Endothelial cell of umbilical vein (primary cell): Measurements from ENCODE around the gene RWDD4. TPM values are rescaled to one million over a fixed set of nuclear protein-coding genes. Genes with fewer than 3 reads are reported as not detected.

ENCODE experiments used
- BruUV-seq: library from RNA; stranded (reverse); fragments of 400-500 nt; replicated peaks from 2 replicates; lab custom pipeline; 2021; lab: Mats Ljungman, UMichigan
- CTCF ChIA-PET: fragments of 300-600, 350-600 bp; sonication (Branson Sonifier 250); formaldehyde crosslinking; loops from one replicate; lab custom pipeline; 2021; ENCODE audit warnings: antibody characterized with exemption, inconsistent platforms; lab: Charles Lee
- POLR2A ChIA-PET: fragments of 300-600, 350-600 bp; sonication (Branson Sonifier 250); formaldehyde crosslinking; loops from one replicate; lab custom pipeline; 2021; ENCODE audit warnings: antibody characterized with exemption, inconsistent platforms; lab: Charles Lee
- DNase-seq: peaks from one replicate; pipeline ENCODE4 v3.0.0-alpha.2; 2011; ENCODE audit warnings: low read depth, low spot score
- FAIRE-seq: peaks from 2 replicates; lab custom pipeline; 2011; peaks lifted over from hg19 to GRCh38; lab: Jason Lieb, UNC
- H2AFZ ChIP-seq: 2 replicates; pipeline ENCODE4 v1.6.0; 2012; ENCODE audit warnings: low read depth, low read length, control low read depth, inconsistent platforms
- H3K27ac ChIP-seq: 2 replicates; pipeline ENCODE4 v1.5.1; 2011; ENCODE audit warnings: low read depth, mild to moderate bottlenecking, control low read depth, low read length, moderate library complexity; ENCODE audit not compliant: insufficient read depth
- H3K27me3 ChIP-seq, 2 experiments: 2 replicates each; pipeline versions ENCODE4 v1.6.0 to v1.6.1; 2011; ENCODE audit warnings: low read length in 2 of 2, mixed read lengths in 1 of 2; ENCODE audit not compliant: control insufficient read depth in 2 of 2, insufficient read depth in 2 of 2
- H3K36me3 ChIP-seq, 2 experiments: 2 replicates in 1 of 2; 3 replicates in 1 of 2; pipeline ENCODE4 v1.5.1; 2011; ENCODE audit warnings: low read length in 2 of 2, mild to moderate bottlenecking in 1 of 2, moderate library complexity in 1 of 2; ENCODE audit not compliant: control insufficient read depth in 2 of 2, insufficient read depth in 2 of 2; ENCODE audit errors: extremely low read depth in 1 of 2
- H3K4me1 ChIP-seq: 3 replicates; pipeline ENCODE4 v1.5.1; 2011; ENCODE audit warnings: mild to moderate bottlenecking, low read length; ENCODE audit not compliant: control insufficient read depth, insufficient read depth; ENCODE audit errors: extremely low read depth
- H3K4me2 ChIP-seq: 2 replicates; pipeline ENCODE4 v1.6.1; 2011; ENCODE audit warnings: low read length, control low read depth, mixed read lengths; ENCODE audit not compliant: insufficient read depth
- H3K4me3 ChIP-seq, 3 experiments: fragments of 200-600 bp in 1 of 3; sonication (generic), shearing (Covaris generic) in 1 of 3; replicated peaks in 1 of 3; 2 replicates each; pipeline ENCODE4 v1.5.1; 2011 to 2016; ENCODE audit warnings: control low read depth in 3 of 3, low read length in 3 of 3, mild to moderate bottlenecking in 2 of 3, inconsistent platforms in 1 of 3, low read depth in 1 of 3, moderate library complexity in 1 of 3; ENCODE audit not compliant: insufficient read depth in 1 of 3
- H3K79me2 ChIP-seq: 2 replicates; pipeline ENCODE4 v1.6.0; 2012; ENCODE audit warnings: low read length, inconsistent platforms; ENCODE audit not compliant: control insufficient read depth, insufficient read depth
- H3K9ac ChIP-seq: replicated peaks from 2 replicates; pipeline ENCODE3; 2011; ENCODE audit warnings: low read length, control low read depth; ENCODE audit not compliant: insufficient read depth; ENCODE audit errors: extremely low read depth
- H3K9me1 ChIP-seq: replicated peaks from 3 replicates; pipeline ENCODE4 v1.6.0; 2011; ENCODE audit warnings: mild to moderate bottlenecking, low read length; ENCODE audit not compliant: control insufficient read depth, insufficient read depth; ENCODE audit errors: extremely low read depth
- H3K9me3 ChIP-seq: replicated peaks from 2 replicates; pipeline ENCODE4 v1.5.1; 2012; ENCODE audit warnings: low read length, inconsistent platforms; ENCODE audit not compliant: control insufficient read depth, insufficient read depth
- H4K20me1 ChIP-seq: replicated peaks from 2 replicates; pipeline ENCODE3; 2011; ENCODE audit warnings: mild to moderate bottlenecking, low read length; ENCODE audit not compliant: control insufficient read depth, insufficient read depth; ENCODE audit errors: extremely low read depth
- CTCF ChIP-seq, 2 donors: IDR thresholded peaks; 1 replicate in 1 of 2; 2 replicates in 1 of 2; pipeline ENCODE4 v1.5.1; 2011; ENCODE audit warnings: low read length in 2 of 2, mild to moderate bottlenecking in 2 of 2, moderate library complexity in 2 of 2, control low read depth in 1 of 2, inconsistent platforms in 1 of 2, low read depth in 1 of 2; ENCODE audit not compliant: insufficient read depth in 1 of 2; ENCODE audit errors: extremely low read depth in 1 of 2
- FOS ChIP-seq: IDR thresholded peaks from 2 replicates; pipeline ENCODE4 v1.6.1; 2011; ENCODE audit warnings: mild to moderate bottlenecking, low read length, moderate library complexity, borderline replicate concordance; ENCODE audit not compliant: insufficient read depth
- POLR2A ChIP-seq: IDR thresholded peaks from 2 replicates; pipeline ENCODE4 v1.6.1; 2012; ENCODE audit warnings: low read depth, mild to moderate bottlenecking, control low read depth, low read length
- POLR2AphosphoS5 ChIP-seq: IDR thresholded peaks from 2 replicates; pipeline ENCODE4 v1.6.1; 2012; ENCODE audit warnings: low read depth, mild to moderate bottlenecking, control low read depth, low read length, moderate library complexity; ENCODE audit not compliant: insufficient read depth
- dilution Hi-C: fragments of 300-500 bp; cut with MboI; formaldehyde crosslinking; loops from one replicate; pipeline ENCODE4 v1.15.0; 2019; ENCODE audit warnings: low sequenced_read_pairs; ENCODE audit not compliant: extremely low pct_ligation_motif_present
- intact Hi-C: fragments of 100-400 bp; cut with micrococcal nuclease; formaldehyde crosslinking; loops from one replicate; pipeline ENCODE4 v1.10.0; 2022
- polyA plus RNA-seq, 4 experiments: library from polyadenylated mRNA; depleted of rRNA in 3 of 4; stranded (reverse) in 3 of 4; unstranded in 1 of 4; fragments of >200 nt; gene quantifications; 2 replicates each; pipeline versions ENCODE4 v1.2.1 to v1.2.3, GENCODE V29; 2011 to 2012; ENCODE audit warnings: missing spikeins in 1 of 4
- total RNA-seq: library from RNA; stranded (reverse); gene quantifications from 2 replicates; pipeline ENCODE4 v1.2.3, GENCODE V29; 2021

RWDD4 gene
- total and polyA plus RNA-seq, 2 donors (not counting 3 experiments of a cell fraction or from before 2014, with no cell fraction given) = 4.9 to 16.6 TPM

GRCh38 chr4:183612329-183613250, 46.4 kb downstream of the RWDD4 start:
- no peak overlapping the region for H3K27ac ChIP-seq
- no peaks in the 10 kb centered on the region for H3K4me1 ChIP-seq
- ChIA-PET POLR2A (no interaction called here), CTCF (no interaction called here)
- no peaks in the 10 kb centered on the region for H3K9me1 ChIP-seq
- no peak for TF ChIP-seq POLR2AphosphoS5
- no peak for TF ChIP-seq FOS
- TF ChIP-seq POLR2A = no peak
- no peak for TF ChIP-seq CTCF (IDR thresholded peaks at IDR 0.05; ENCODE audit: extremely low read depth in 1 of 2, insufficient read depth in 1 of 2, low read depth in 1 of 2, low read length in 2 of 2)
- no peak overlapping the region for H3K4me2 ChIP-seq
- H3K4me3 ChIP-seq = no peak overlapping the region
- DNase-seq (no peak), FAIRE-seq (no peak)
- H3K27me3 ChIP-seq = no peaks in the 10 kb centered on the region
- H3K79me2 ChIP-seq = no peaks in the 10 kb centered on the region
- no peak overlapping the region for H3K9ac ChIP-seq
- H3K9me3 ChIP-seq = no peaks in the 10 kb centered on the region
- dilution Hi-C loops = no loop called here
- H2AFZ ChIP-seq = no peak overlapping the region
- intact Hi-C loops = no loop called here
- H3K36me3 ChIP-seq = no peaks in the 10 kb centered on the region
- no peaks in the 10 kb centered on the region for H4K20me1 ChIP-seq
- no TSS peak for BruUV-seq
